ENCODE measurements around the gene APP.

Gene APP

GRCh38 chr21:26120828-26121227 is 49.7 kb downstream of the APP start:
- no peak for TF ChIP-seq CTCF (IDR thresholded peaks at IDR 0.05; ENCODE audit: borderline replicate concordance, control extremely low read depth, extremely low read depth, insufficient read depth, missing control alignments)
- in situ Hi-C loops (cut with MboI; ENCODE audit: low sequenced_read_pairs, unreplicated experiment), result no loop called here
- DNase-seq (ENCODE audit: low spot score), result no peak

GRCh38 chr21:26119906-26120305 is 50.7 kb downstream of the APP start:
- in situ Hi-C loops (cut with MboI; ENCODE audit: low sequenced_read_pairs, unreplicated experiment), result no loop called here
- TF ChIP-seq CTCF (IDR thresholded peaks at IDR 0.05; ENCODE audit: borderline replicate concordance, control extremely low read depth, extremely low read depth, insufficient read depth, missing control alignments), result no peak
- no peak for DNase-seq (ENCODE audit: low spot score)

- TF ChIP-seq CTCF (IDR thresholded peaks at IDR 0.05; ENCODE audit: borderline replicate concordance, control extremely low read depth, extremely low read depth, insufficient read depth, missing control alignments), result no peak
- DNase-seq (ENCODE audit: low spot score), result no peak
- in situ Hi-C loops (cut with MboI; ENCODE audit: low sequenced_read_pairs, unreplicated experiment), result no loop called here
Observed at GRCh38 chr21:26118938-26119540, 51.5 kb downstream of the APP start.

- DNase-seq (ENCODE audit: low spot score), result no peak
- no peak for TF ChIP-seq CTCF (IDR thresholded peaks at IDR 0.05; ENCODE audit: borderline replicate concordance, control extremely low read depth, extremely low read depth, insufficient read depth, missing control alignments)
- in situ Hi-C loops (cut with MboI; ENCODE audit: low sequenced_read_pairs, unreplicated experiment), result no loop called here
Observed at GRCh38 chr21:26117972-26118367, 52.6 kb downstream of the APP start.

GRCh38 chr21:26117324-26117971 is 53.1 kb downstream of the APP start:
- in situ Hi-C loops (cut with MboI; ENCODE audit: low sequenced_read_pairs, unreplicated experiment), result no loop called here
- no peak for DNase-seq (ENCODE audit: low spot score)
- no peak for TF ChIP-seq CTCF (IDR thresholded peaks at IDR 0.05; ENCODE audit: borderline replicate concordance, control extremely low read depth, extremely low read depth, insufficient read depth, missing control alignments)

GRCh38 chr21:26116456-26117011 is 54.0 kb downstream of the APP start:
- DNase-seq (ENCODE audit: low spot score), result no peak
- TF ChIP-seq CTCF (IDR thresholded peaks at IDR 0.05; ENCODE audit: borderline replicate concordance, control extremely low read depth, extremely low read depth, insufficient read depth, missing control alignments), result no peak

More at GRCh38 chr21:26116456-26117011, 54.0 kb downstream of the APP start:
- in situ Hi-C loops (cut with MboI; ENCODE audit: low sequenced_read_pairs, unreplicated experiment), result no loop called here
